ENCODE measurements around the gene ERF. TPM values are rescaled to one million over a fixed set of nuclear protein-coding genes. Genes with fewer than 3 reads are reported as not detected.

Gene ERF
- total RNA-seq, 1 experiment from 2014 or later, result 17.0 TPM

DNA sequence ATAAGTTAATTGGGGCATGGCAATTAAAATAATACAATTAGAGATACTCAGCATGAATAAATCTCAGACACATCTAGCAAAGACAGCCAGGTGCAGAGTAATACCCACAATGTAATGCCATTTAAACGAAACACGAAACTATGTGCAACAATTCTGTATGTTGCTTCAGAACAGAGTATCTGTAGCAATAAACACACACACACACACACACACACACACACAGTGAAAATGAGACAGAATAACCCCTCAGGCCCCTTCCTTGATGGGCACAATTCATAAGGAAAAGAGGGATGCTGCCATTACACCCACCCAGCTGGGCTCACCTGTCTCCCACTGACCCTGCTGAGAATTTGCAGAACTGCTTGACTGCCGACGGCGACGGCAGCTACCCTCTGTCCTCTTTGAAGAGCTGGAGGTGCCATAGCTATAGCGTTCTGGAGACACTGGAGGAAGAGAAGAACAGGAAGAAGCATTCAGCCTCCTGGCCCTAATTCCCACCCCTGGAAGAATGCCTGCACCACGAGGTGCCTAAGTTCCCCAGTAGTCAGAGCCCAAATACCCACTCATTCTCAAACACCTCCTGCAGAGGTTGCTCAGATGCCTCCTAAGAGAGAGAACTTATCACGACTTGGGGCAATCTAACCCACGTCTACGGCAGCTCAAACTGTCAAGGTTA is 40.0 kb downstream of the ERF start:
- POLR2A ChIA-PET (ENCODE audit: unreplicated experiment), result no interaction called here
- TF ChIP-seq EZH2phosphoT487 (IDR thresholded peaks at IDR 0.05; ENCODE audit: borderline replicate concordance, low read length) (no peak), EZH2 (IDR thresholded peaks at IDR 0.05; ENCODE audit: low read length, unreplicated experiment) (no peak)
- TF ChIP-seq, protein P1, sequence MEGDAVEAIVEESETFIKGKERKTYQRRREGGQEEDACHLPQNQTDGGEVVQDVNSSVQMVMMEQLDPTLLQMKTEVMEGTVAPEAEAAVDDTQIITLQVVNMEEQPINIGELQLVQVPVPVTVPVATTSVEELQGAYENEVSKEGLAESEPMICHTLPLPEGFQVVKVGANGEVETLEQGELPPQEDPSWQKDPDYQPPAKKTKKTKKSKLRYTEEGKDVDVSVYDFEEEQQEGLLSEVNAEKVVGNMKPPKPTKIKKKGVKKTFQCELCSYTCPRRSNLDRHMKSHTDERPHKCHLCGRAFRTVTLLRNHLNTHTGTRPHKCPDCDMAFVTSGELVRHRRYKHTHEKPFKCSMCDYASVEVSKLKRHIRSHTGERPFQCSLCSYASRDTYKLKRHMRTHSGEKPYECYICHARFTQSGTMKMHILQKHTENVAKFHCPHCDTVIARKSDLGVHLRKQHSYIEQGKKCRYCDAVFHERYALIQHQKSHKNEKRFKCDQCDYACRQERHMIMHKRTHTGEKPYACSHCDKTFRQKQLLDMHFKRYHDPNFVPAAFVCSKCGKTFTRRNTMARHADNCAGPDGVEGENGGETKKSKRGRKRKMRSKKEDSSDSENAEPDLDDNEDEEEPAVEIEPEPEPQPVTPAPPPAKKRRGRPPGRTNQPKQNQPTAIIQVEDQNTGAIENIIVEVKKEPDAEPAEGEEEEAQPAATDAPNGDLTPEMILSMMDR (conservative IDR thresholded peaks at IDR 0.05; ENCODE audit: low read depth, low read length), result no peak
- intact Hi-C loops (cut with micrococcal nuclease), result no loop called here

GRCh38 chr19:42212886-42213285 is 42.0 kb downstream of the ERF start:
- Histone ChIP-seq H3F3A (ENCODE audit: low read length, unreplicated experiment) (no peaks in the 10 kb centered on the region), H3K4me1 (ENCODE audit: insufficient read depth, low read length) (peaks cover 23% of the 10 kb centered on the region), H3K4me2 (ENCODE audit: low read length) (no peak overlapping the region), H3K9me3 (ENCODE audit: low read length) (no peaks in the 10 kb centered on the region), H4K20me1 (ENCODE audit: low read length) (peaks cover 13% of the 10 kb centered on the region), H3K9ac (ENCODE audit: low read length) (no peak overlapping the region), H3K36me3 (ENCODE audit: low read depth, low read length) (peaks cover 21% of the 10 kb centered on the region), H3K27me3 (ENCODE audit: low read length) (no peaks in the 10 kb centered on the region), H2AFZ (ENCODE audit: low read length) (no peak overlapping the region), H3K79me2 (ENCODE audit: low read length) (peaks cover 77% of the 10 kb centered on the region), H3K27ac (ENCODE audit: low read length) (no peak overlapping the region), H3K9me2 (replicated peaks; ENCODE audit: low read length) (no peaks in the 10 kb centered on the region), H3K4me3 (ENCODE audit: low read length) (no peak overlapping the region)
- ATAC-seq, result no peak
- BruUV-seq (replicated peaks), result no TSS peak
- DNase-seq, result no peak
- POLR2A ChIA-PET (ENCODE audit: unreplicated experiment), result no interaction called here
- CTCF ChIA-PET, result no interaction called here
- TF ChIP-seq, protein P1 (conservative IDR thresholded peaks at IDR 0.05; ENCODE audit: low read depth, low read length), result no peak
- TF ChIP-seq EZH2 (IDR thresholded peaks at IDR 0.05; ENCODE audit: low read length, unreplicated experiment) (no peak), EZH2phosphoT487 (IDR thresholded peaks at IDR 0.05; ENCODE audit: borderline replicate concordance, low read length) (no peak)
- intact Hi-C loops (cut with micrococcal nuclease), result no loop called here

More for the DNA sequence above, 40.0 kb downstream of the ERF start:
- ATAC-seq, result no peak
- no peak for DNase-seq
- no peaks in the 10 kb centered on the region for H3K27me3 ChIP-seq (ENCODE audit: low read length)
- H3K4me2 ChIP-seq (ENCODE audit: low read length), result peak overlapping the region; percentile 99; the same call in 1 of the 2 replicates
- H2AFZ ChIP-seq (ENCODE audit: low read length), result no peak overlapping the region
- no peak overlapping the region for H3K27ac ChIP-seq (ENCODE audit: low read length)
- CTCF ChIA-PET, result interaction anchor here (0.5 kb wide), 1 partner anchor 1569 kb away, joined by 6 read pairs; no protein-coding TSS in a partner anchor
- H4K20me1 ChIP-seq (ENCODE audit: low read length), result peaks cover 13% of the 10 kb centered on the region
- peaks cover 66% of the 10 kb centered on the region for H3K79me2 ChIP-seq (ENCODE audit: low read length)
- H3K9me2 ChIP-seq (replicated peaks; ENCODE audit: low read length), result no peaks in the 10 kb centered on the region
- H3K9me3 ChIP-seq (ENCODE audit: low read length), result no peaks in the 10 kb centered on the region
- no TSS peak for BruUV-seq (replicated peaks)
- peaks cover 10% of the 10 kb centered on the region for H3K36me3 ChIP-seq (ENCODE audit: low read depth, low read length)
- H3K9ac ChIP-seq (ENCODE audit: low read length), result no peak overlapping the region
- peak overlapping the region; percentile 97; the same call in 1 of the 2 replicates for H3K4me3 ChIP-seq (ENCODE audit: low read length)
- H3K4me1 ChIP-seq (ENCODE audit: insufficient read depth, low read length), result peaks cover 27% of the 10 kb centered on the region
- no peaks in the 10 kb centered on the region for H3F3A ChIP-seq (ENCODE audit: low read length, unreplicated experiment)

DNA sequence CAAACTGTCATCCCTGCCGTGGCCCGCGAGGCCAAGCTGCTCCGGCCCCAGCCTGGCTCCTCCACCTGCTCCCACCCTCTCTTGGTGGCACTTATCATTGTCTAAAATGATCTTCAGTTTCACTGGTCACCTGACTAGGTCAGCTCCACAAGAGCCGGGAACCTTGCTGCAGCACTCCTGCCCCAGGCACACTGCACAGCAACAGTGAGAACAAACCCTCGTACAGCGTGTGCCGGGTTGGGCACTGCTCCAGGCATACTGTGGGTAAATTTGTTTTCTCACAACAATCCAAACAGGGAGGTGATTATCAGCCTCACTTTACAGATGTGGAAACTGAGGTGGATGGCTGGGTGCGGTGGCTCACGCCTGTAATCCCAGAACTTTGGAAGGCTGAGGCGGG is 46.3 kb downstream of the ERF start:
- no peaks in the 10 kb centered on the region for H3K9me2 ChIP-seq (replicated peaks; ENCODE audit: low read length)
- ATAC-seq (no peak), DNase-seq (no peak)
- H3K27me3 ChIP-seq (ENCODE audit: low read length), result no peaks in the 10 kb centered on the region
- H3K9ac ChIP-seq (ENCODE audit: low read length), result no peak overlapping the region
- no TSS peak for BruUV-seq (replicated peaks)
- H3K36me3 ChIP-seq (ENCODE audit: low read depth, low read length), result peaks cover 27% of the 10 kb centered on the region
- H3F3A ChIP-seq (ENCODE audit: low read length, unreplicated experiment), result no peaks in the 10 kb centered on the region
- POLR2A ChIA-PET (ENCODE audit: unreplicated experiment), result no interaction called here
- H3K4me1 ChIP-seq (ENCODE audit: insufficient read depth, low read length), result peaks cover 28% of the 10 kb centered on the region
- CTCF ChIA-PET, result no interaction called here
- H3K27ac ChIP-seq (ENCODE audit: low read length), result peak overlapping the region; percentile 95
- no peak overlapping the region for H2AFZ ChIP-seq (ENCODE audit: low read length)
- intact Hi-C loops (cut with micrococcal nuclease), result no loop called here
- no peaks in the 10 kb centered on the region for H3K9me3 ChIP-seq (ENCODE audit: low read length)
- H3K79me2 ChIP-seq (ENCODE audit: low read length), result peaks cover 63% of the 10 kb centered on the region
- TF ChIP-seq, protein P1 (conservative IDR thresholded peaks at IDR 0.05; ENCODE audit: low read depth, low read length), result no peak
- TF ChIP-seq EZH2phosphoT487 (IDR thresholded peaks at IDR 0.05; ENCODE audit: borderline replicate concordance, low read length) (no peak), EZH2 (IDR thresholded peaks at IDR 0.05; ENCODE audit: low read length, unreplicated experiment) (no peak)
- no peaks in the 10 kb centered on the region for H4K20me1 ChIP-seq (ENCODE audit: low read length)
- no peak overlapping the region for H3K4me3 ChIP-seq (ENCODE audit: low read length)
- no peak overlapping the region for H3K4me2 ChIP-seq (ENCODE audit: low read length)

All from PC-3 (cell line).